ENCODE data around the gene FRS3.

DNA sequence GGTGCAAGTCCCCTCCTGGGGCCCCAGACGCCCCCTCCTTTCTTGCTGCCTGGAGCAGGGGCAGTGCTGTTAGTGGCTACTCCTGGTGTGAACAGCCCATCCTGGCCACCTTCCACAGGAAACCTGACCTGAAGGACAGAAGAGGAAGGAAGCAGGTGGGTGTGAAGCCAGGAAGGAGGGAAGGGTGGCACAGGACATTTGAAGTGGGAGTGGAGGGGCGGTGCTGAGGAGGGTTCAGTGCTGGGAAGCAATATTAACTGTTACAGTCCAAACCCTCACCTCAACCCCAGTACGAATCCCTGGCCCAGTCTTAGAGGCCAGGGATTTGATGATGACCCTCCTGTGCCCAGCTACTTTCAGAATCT is 1.6 kb upstream of the FRS3 start:
- TF ChIP-seq CTCF (IDR thresholded peaks at IDR 0.05) (no peak), POLR2A (IDR thresholded peaks at IDR 0.05) (no peak)
